NT2/D1 (cell line): ENCODE measurements around the gene RPH3AL.

Experiments
- YY1 ChIP-seq: IDR thresholded peaks from 2 replicates; pipeline ENCODE4 v1.6.1; 2011; ENCODE audit not compliant: insufficient read length, insufficient read depth
- ZNF274 ChIP-seq: IDR thresholded peaks from 2 replicates; pipeline ENCODE4 v1.6.1; 2011; ENCODE audit warnings: mild to moderate bottlenecking, low read depth, low read length

GRCh38 chr17:162689-163088 lies 189.9 kb downstream of the RPH3AL start:
- TF ChIP-seq ZNF274, result no peak
- TF ChIP-seq YY1, result no peak
